DOHH2 (cell line): ENCODE measurements around the gene NPY.

Experiments used
- H3F3A ChIP-seq: fragments of 200-600 bp; sonication (generic), shearing (Covaris generic); 2 replicates; pipeline ENCODE4 v1.6.0; 2016; ENCODE audit warnings: antibody characterized with exemption, mild to moderate bottlenecking; ENCODE audit not compliant: control insufficient read depth, insufficient read depth
- H3K27ac ChIP-seq: fragments of 200-600 bp; sonication (generic); 2 replicates; pipeline ENCODE4 v1.5.1; 2014; ENCODE audit warnings: low read depth, mild to moderate bottlenecking, low read length, moderate library complexity
- H3K27me3 ChIP-seq: fragments of 200-600 bp; sonication (generic); 2 replicates; pipeline ENCODE4 v1.6.1; 2014; ENCODE audit warnings: mild to moderate bottlenecking, low read length, mixed read lengths; ENCODE audit not compliant: control insufficient read depth
- H3K36me3 ChIP-seq: fragments of 200-600 bp; sonication (generic); 2 replicates; pipeline ENCODE4 v1.6.1; 2014; ENCODE audit warnings: mild to moderate bottlenecking, low read length, moderate library complexity, mixed read lengths; ENCODE audit not compliant: control insufficient read depth
- H3K4me1 ChIP-seq: fragments of 200-600 bp; sonication (generic); 2 replicates; pipeline ENCODE4 v1.6.1; 2014; ENCODE audit warnings: mild to moderate bottlenecking, low read length, mixed read lengths; ENCODE audit not compliant: control insufficient read depth
- H3K4me2 ChIP-seq: fragments of 200-600 bp; sonication (generic); 2 replicates; pipeline ENCODE4 v1.6.0; 2014; ENCODE audit warnings: mild to moderate bottlenecking, low read length, moderate library complexity
- H3K4me3 ChIP-seq: fragments of 200-600 bp; sonication (generic); 2 replicates; pipeline ENCODE4 v1.5.1; 2014; ENCODE audit warnings: mild to moderate bottlenecking, low read length, mixed read lengths
- H3K79me2 ChIP-seq: fragments of 200-600 bp; sonication (generic); 2 replicates; pipeline ENCODE4 v1.6.1; 2014; ENCODE audit warnings: mild to moderate bottlenecking, low read length, mixed read lengths; ENCODE audit not compliant: control insufficient read depth
- H3K9me2 ChIP-seq: fragments of 200-600 bp; sonication (generic); replicated peaks from 2 replicates; pipeline ENCODE4 v1.6.1; 2014; ENCODE audit warnings: mild to moderate bottlenecking, low read length, mixed read lengths; ENCODE audit not compliant: control insufficient read depth
- H3K9me3 ChIP-seq: fragments of 200-600 bp; sonication (generic); 2 replicates; pipeline ENCODE4 v1.6.1; 2014; ENCODE audit warnings: antibody characterized with exemption, low read length, mixed read lengths; ENCODE audit not compliant: control insufficient read depth, insufficient read depth
- H4K20me1 ChIP-seq: fragments of 200-600 bp; sonication (generic); 2 replicates; pipeline ENCODE4 v1.6.0; 2014; ENCODE audit warnings: low read depth, mild to moderate bottlenecking, antibody characterized with exemption, low read length, moderate library complexity; ENCODE audit not compliant: control insufficient read depth, insufficient read depth
- EZH2phosphoT487 ChIP-seq: fragments of 200-600 bp; sonication (generic); IDR thresholded peaks from 2 replicates; pipeline ENCODE4 v1.6.1; 2017; ENCODE audit warnings: borderline replicate concordance, mild to moderate bottlenecking, antibody characterized with exemption, low read length, moderate library complexity, mixed read lengths
- TF ChIP-seq, protein P1 (sequence below): fragments of 200-600 bp; sonication (generic); IDR thresholded peaks from one replicate; pipeline ENCODE4 v1.5.1; 2014; ENCODE audit warnings: antibody characterized with exemption, mild to moderate bottlenecking, low read depth, low read length; ENCODE audit not compliant: poor library complexity, severe bottlenecking

The NPY gene

DNA sequence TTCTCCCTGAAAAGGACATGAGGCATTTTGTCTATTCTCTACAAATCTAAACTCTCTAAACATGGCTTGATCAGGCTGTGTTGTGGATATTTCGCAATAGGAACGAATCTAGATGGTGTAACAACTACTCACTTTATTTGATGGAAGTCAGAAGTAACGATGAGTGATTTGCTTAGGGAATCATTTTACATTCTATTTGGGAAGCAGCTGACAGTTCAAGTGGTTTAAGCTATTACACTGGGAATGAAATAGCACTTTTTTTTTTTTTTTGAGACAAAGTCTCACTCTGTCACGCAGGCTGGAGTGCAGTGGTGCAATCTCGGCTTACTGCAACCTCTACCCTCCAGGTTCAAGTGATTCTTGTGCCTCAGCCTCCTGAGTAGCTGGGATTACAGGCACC lies 44.1 kb downstream of the NPY start:
- Histone ChIP-seq H3K27ac (no peak overlapping the region), H3K4me2 (no peak overlapping the region), H3K36me3 (no peaks in the 10 kb centered on the region), H3K9me2 (no peaks in the 10 kb centered on the region), H4K20me1 (no peaks in the 10 kb centered on the region), H3K4me1 (peaks cover 37% of the 10 kb centered on the region), H3F3A (no peaks in the 10 kb centered on the region), H3K4me3 (no peak overlapping the region), H3K27me3 (no peaks in the 10 kb centered on the region), H3K79me2 (no peaks in the 10 kb centered on the region), H3K9me3 (peaks cover 7% of the 10 kb centered on the region; the same call in 1 of the 2 replicates)
- TF ChIP-seq EZH2phosphoT487 = no peak
- TF ChIP-seq, protein P1, sequence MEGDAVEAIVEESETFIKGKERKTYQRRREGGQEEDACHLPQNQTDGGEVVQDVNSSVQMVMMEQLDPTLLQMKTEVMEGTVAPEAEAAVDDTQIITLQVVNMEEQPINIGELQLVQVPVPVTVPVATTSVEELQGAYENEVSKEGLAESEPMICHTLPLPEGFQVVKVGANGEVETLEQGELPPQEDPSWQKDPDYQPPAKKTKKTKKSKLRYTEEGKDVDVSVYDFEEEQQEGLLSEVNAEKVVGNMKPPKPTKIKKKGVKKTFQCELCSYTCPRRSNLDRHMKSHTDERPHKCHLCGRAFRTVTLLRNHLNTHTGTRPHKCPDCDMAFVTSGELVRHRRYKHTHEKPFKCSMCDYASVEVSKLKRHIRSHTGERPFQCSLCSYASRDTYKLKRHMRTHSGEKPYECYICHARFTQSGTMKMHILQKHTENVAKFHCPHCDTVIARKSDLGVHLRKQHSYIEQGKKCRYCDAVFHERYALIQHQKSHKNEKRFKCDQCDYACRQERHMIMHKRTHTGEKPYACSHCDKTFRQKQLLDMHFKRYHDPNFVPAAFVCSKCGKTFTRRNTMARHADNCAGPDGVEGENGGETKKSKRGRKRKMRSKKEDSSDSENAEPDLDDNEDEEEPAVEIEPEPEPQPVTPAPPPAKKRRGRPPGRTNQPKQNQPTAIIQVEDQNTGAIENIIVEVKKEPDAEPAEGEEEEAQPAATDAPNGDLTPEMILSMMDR = no peak

DNA sequence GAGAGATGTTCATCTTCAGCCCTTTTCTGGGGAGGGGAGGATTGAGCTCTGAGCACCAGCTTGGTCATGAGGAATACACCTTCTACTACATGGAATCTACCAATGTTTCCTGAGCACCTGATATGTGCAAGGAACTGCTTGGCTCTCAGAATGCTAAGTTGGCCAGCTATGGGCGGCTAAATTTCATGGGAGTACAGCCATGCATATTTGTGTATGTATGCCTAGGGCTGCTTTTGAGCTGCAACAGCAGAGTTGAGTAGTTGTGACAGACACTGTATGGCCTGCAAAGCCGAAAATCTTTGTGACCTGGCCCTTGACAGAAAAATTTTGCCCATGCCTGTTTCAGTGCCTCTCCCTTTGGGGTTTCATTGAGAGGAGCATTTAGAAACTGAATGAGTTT lies 44.9 kb downstream of the NPY start:
- Histone ChIP-seq H3K4me2 (no peak overlapping the region), H3K27me3 (no peaks in the 10 kb centered on the region), H4K20me1 (no peaks in the 10 kb centered on the region), H3F3A (no peaks in the 10 kb centered on the region), H3K36me3 (no peaks in the 10 kb centered on the region), H3K4me1 (peaks cover 37% of the 10 kb centered on the region), H3K9me3 (peaks cover 7% of the 10 kb centered on the region; the same call in 1 of the 2 replicates), H3K4me3 (no peak overlapping the region), H3K27ac (no peak overlapping the region), H3K9me2 (no peaks in the 10 kb centered on the region), H3K79me2 (no peaks in the 10 kb centered on the region)
- no peak for TF ChIP-seq EZH2phosphoT487
- TF ChIP-seq, protein P1 = no peak

DNA sequence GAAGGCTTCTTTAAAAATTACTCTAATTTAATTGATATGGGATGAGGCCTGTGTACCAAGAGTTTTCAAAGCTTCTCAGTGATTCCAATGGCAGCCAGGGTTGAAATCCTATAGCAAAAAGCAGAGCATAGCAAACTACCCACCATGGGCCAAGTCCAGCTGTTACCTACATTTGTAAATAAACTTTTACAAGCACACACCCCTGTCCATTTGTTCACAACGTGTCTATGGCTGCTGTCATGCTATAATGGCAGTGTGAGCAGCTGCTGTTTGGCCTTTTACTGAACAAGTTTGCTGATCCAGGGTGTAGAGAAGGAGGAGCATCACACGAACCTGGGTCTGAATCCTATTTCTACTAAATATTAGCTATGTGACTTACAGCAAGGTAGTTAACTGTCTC lies 50.0 kb downstream of the NPY start:
- H4K20me1 ChIP-seq = no peaks in the 10 kb centered on the region
- no peaks in the 10 kb centered on the region for H3K79me2 ChIP-seq
- no peaks in the 10 kb centered on the region for H3K9me2 ChIP-seq
- H3K4me3 ChIP-seq = no peak overlapping the region
- H3K36me3 ChIP-seq = no peaks in the 10 kb centered on the region
- no peaks in the 10 kb centered on the region for H3K4me1 ChIP-seq
- TF ChIP-seq EZH2phosphoT487 = no peak
- TF ChIP-seq, protein P1 = no peak
- no peak overlapping the region for H3K27ac ChIP-seq
- H3K4me2 ChIP-seq = no peak overlapping the region
- peaks cover 7% of the 10 kb centered on the region; the same call in 1 of the 2 replicates for H3K9me3 ChIP-seq
- peaks cover 16% of the 10 kb centered on the region for H3K27me3 ChIP-seq
- H3F3A ChIP-seq = no peaks in the 10 kb centered on the region

DNA sequence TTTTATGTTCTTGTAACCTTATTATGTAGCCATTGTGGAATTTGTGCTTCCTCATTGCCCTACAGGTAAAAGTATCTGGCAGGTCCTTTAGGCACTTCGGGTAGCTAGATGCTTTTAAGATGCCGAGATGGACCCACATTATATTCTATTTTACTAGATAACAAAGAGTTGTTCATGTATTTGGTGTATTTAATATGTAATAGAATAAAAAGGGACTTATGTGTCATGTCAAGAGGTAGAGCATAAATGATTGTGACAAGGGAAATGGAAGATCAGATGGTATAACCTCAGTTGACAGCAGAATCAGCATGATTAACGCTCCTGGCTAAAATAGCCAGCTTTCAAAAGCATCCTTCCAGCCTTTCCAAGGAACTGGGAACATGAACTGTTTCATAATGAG lies 50.6 kb downstream of the NPY start:
- H3K27ac ChIP-seq = no peak overlapping the region
- no peaks in the 10 kb centered on the region for H3K36me3 ChIP-seq
- peaks cover 7% of the 10 kb centered on the region; the same call in 1 of the 2 replicates for H3K9me3 ChIP-seq
- H4K20me1 ChIP-seq = no peaks in the 10 kb centered on the region
- no peak overlapping the region for H3K4me3 ChIP-seq
- H3K27me3 ChIP-seq = peaks cover 17% of the 10 kb centered on the region
- H3K79me2 ChIP-seq = no peaks in the 10 kb centered on the region
- H3K4me1 ChIP-seq = no peaks in the 10 kb centered on the region
- TF ChIP-seq, protein P1 = no peak
- TF ChIP-seq EZH2phosphoT487 = no peak
- H3K4me2 ChIP-seq = no peak overlapping the region
- H3K9me2 ChIP-seq = no peaks in the 10 kb centered on the region
- no peaks in the 10 kb centered on the region for H3F3A ChIP-seq
